Ovary (tissue), 3 donors: Measurements from ENCODE around the gene C10orf62.

ENCODE experiments used
- CTCF ChIP-seq, 3 donors: fragments of 450-650 bp in 2 of 3; fragments of 200-600 bp in 1 of 3; IDR thresholded peaks; one replicate each; pipeline versions ENCODE4 v1.5.1 to v1.8.0; 2016 to 2022; ENCODE audit warnings: antibody characterized with exemption in 3 of 3, mild to moderate bottlenecking in 1 of 3
- EP300 ChIP-seq: sonication (generic); formaldehyde crosslinking; IDR thresholded peaks from one replicate; pipeline ENCODE4 v1.6.1; 2017; ENCODE audit warnings: antibody characterized with exemption
- donor health status: DM: no; HTN: no; CAD: no.

GRCh38 chr10:97546456-97547270 is 42.9 kb upstream of the C10orf62 start:
- TF ChIP-seq EP300: no peak
- TF ChIP-seq CTCF (IDR thresholded peaks at IDR 0.05): no peak
